Neural cell (in vitro differentiated cells): Measurements from ENCODE around the gene ITGAD.
"Not testable (repeated sequence)": the region's sequence is repeated elsewhere in the genome, so short reads cannot be mapped to it uniquely, and the experiment has no call there.

ENCODE experiments used
- EP300 ChIP-seq: fragments of 450-650 bp; conservative IDR thresholded peaks from 2 replicates; pipeline ENCODE4 v1.6.1; 2014; ENCODE audit warnings: antibody characterized with exemption, mild to moderate bottlenecking, moderate library complexity; ENCODE audit not compliant: poor library complexity, severe bottlenecking
- EZH2 ChIP-seq: fragments of 200-600, 300-800 bp; shearing (Covaris generic), sonication (generic); IDR thresholded peaks from 2 replicates; pipeline ENCODE4 v1.6.1; 2014; ENCODE audit warnings: antibody characterized with exemption, low read length, borderline replicate concordance, mild to moderate bottlenecking; ENCODE audit not compliant: insufficient read depth, poor library complexity, severe bottlenecking
- MXI1 ChIP-seq: fragments of 450-650 bp; conservative IDR thresholded peaks from 2 replicates; pipeline ENCODE4 v1.6.1; 2014; ENCODE audit warnings: antibody characterized with exemption, mild to moderate bottlenecking; ENCODE audit not compliant: poor library complexity, severe bottlenecking
- POLR2AphosphoS5 ChIP-seq: IDR thresholded peaks from 2 replicates; pipeline ENCODE4 v1.6.1; 2012
- RAD21 ChIP-seq: fragments of 450-650 bp; conservative IDR thresholded peaks from 2 replicates; pipeline ENCODE4 v1.6.1; 2014; ENCODE audit warnings: antibody characterized with exemption, mild to moderate bottlenecking, moderate library complexity
- TAF1 ChIP-seq: IDR thresholded peaks from 2 replicates; pipeline ENCODE4 v1.6.1; 2012; ENCODE audit warnings: low read depth
- TF ChIP-seq, protein P1 (sequence below): fragments of 450-650 bp; IDR thresholded peaks from 2 replicates; pipeline ENCODE4 v1.5.1; 2014; ENCODE audit warnings: antibody characterized with exemption, mild to moderate bottlenecking, moderate library complexity; ENCODE audit not compliant: poor library complexity, severe bottlenecking

DNA sequence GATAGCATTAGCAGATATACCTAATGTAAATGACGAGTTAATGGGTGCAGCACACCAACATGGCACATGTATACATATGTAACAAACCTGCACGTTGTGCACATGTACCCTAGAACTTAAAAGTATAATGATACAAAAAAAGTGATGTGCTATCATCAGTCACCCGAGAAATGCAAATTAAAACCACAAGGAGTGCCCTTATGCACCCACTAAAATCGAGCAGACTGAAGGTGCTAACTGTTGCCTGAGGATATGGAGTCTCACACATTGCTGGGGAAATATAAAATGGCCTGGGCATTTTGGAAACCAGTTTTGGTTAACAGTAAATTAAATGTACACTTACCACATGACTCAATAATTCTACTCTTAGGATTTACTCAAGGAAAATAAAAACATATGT, 45.9 kb downstream of the ITGAD start:
- TF ChIP-seq, protein P1, sequence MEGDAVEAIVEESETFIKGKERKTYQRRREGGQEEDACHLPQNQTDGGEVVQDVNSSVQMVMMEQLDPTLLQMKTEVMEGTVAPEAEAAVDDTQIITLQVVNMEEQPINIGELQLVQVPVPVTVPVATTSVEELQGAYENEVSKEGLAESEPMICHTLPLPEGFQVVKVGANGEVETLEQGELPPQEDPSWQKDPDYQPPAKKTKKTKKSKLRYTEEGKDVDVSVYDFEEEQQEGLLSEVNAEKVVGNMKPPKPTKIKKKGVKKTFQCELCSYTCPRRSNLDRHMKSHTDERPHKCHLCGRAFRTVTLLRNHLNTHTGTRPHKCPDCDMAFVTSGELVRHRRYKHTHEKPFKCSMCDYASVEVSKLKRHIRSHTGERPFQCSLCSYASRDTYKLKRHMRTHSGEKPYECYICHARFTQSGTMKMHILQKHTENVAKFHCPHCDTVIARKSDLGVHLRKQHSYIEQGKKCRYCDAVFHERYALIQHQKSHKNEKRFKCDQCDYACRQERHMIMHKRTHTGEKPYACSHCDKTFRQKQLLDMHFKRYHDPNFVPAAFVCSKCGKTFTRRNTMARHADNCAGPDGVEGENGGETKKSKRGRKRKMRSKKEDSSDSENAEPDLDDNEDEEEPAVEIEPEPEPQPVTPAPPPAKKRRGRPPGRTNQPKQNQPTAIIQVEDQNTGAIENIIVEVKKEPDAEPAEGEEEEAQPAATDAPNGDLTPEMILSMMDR, result not testable (repeated sequence)
- not testable (repeated sequence) for TF ChIP-seq RAD21, TAF1, POLR2AphosphoS5, MXI1, EZH2, EP300
